Measurements from ENCODE around the gene GNPDA1. TPM values are rescaled to one million over a fixed set of nuclear protein-coding genes. Genes with fewer than 3 reads are reported as not detected.

Gene GNPDA1
- total RNA-seq, 1 experiment from 2014 or later = 54.1 TPM

GRCh38 chr5:142013734-142014521 lies 1.1 kb upstream of the GNPDA1 start:
- POLR2A ChIA-PET (ENCODE audit: unreplicated experiment) = interaction anchor here (0.5 to 0.6 kb wide), 4 partner anchors 10 to 422 kb away, joined by 4 to 6 read pairs (median 5); no protein-coding TSS in a partner anchor
- BruUV-seq (replicated peaks) = TSS peak; percentile 83
- DNase-seq = peak in 1 of 2 experiments; percentile 10

GRCh38 chr5:142012186-142012785 lies 541 bp downstream of the GNPDA1 start:
- no TSS peak for BruUV-seq (replicated peaks)
- Histone ChIP-seq H3K9me2 (ENCODE audit: insufficient read depth) (no peaks in the 10 kb centered on the region), H3K27me3 (ENCODE audit: insufficient read depth, low read depth) (no peaks in the 10 kb centered on the region), H3K4me3 (peak overlapping the region; percentile 61), H3K4me2 (peak overlapping the region; percentile 88), H3K27ac (peak overlapping the region; percentile 37), H3K36me3 (ENCODE audit: low read depth) (0 out of 2 replicates have a peak, but pooled peaks cover 4% of the 10 kb centered on the region), H3K4me1 (replicated peaks; ENCODE audit: insufficient read depth) (peaks cover 34% of the 10 kb centered on the region), H3K9me3 (ENCODE audit: insufficient read depth, low read depth) (no peaks in the 10 kb centered on the region), H3F3A (ENCODE audit: insufficient read depth, low read depth) (peaks cover 32% of the 10 kb centered on the region), H4K20me1 (ENCODE audit: insufficient read depth) (no peaks in the 10 kb centered on the region), H3K79me2 (ENCODE audit: low read depth) (peaks cover 17% of the 10 kb centered on the region; the same call in 1 of the 2 replicates), H2AFZ (peak overlapping the region; percentile 95)
- POLR2A ChIA-PET (ENCODE audit: unreplicated experiment) = interaction anchor here (0.6 kb wide), 2 partner anchors 97 to 376 kb away, joined by 3 read pairs; no protein-coding TSS in a partner anchor
- CTCF ChIA-PET = interaction anchor here (0.6 to 0.7 kb wide), 2 partner anchors 15 to 98 kb away, joined by 3 to 4 read pairs; no protein-coding TSS in a partner anchor
- intact Hi-C loops (cut with micrococcal nuclease; ENCODE audit: unreplicated experiment) = loop anchor here (1.0 to 2.0 kb wide), 2 partner anchors 41 to 96 kb away; partner anchors contain the start of gene NDFIP1
- DNase-seq = peak; percentile 15 to 37
- no peak for TF ChIP-seq EZH2 (IDR thresholded peaks at IDR 0.05; ENCODE audit: low read depth)
- TF ChIP-seq, protein P1, sequence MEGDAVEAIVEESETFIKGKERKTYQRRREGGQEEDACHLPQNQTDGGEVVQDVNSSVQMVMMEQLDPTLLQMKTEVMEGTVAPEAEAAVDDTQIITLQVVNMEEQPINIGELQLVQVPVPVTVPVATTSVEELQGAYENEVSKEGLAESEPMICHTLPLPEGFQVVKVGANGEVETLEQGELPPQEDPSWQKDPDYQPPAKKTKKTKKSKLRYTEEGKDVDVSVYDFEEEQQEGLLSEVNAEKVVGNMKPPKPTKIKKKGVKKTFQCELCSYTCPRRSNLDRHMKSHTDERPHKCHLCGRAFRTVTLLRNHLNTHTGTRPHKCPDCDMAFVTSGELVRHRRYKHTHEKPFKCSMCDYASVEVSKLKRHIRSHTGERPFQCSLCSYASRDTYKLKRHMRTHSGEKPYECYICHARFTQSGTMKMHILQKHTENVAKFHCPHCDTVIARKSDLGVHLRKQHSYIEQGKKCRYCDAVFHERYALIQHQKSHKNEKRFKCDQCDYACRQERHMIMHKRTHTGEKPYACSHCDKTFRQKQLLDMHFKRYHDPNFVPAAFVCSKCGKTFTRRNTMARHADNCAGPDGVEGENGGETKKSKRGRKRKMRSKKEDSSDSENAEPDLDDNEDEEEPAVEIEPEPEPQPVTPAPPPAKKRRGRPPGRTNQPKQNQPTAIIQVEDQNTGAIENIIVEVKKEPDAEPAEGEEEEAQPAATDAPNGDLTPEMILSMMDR (conservative IDR thresholded peaks at IDR 0.05) = peak; percentile 66

More at GRCh38 chr5:142013734-142014521, 1.1 kb upstream of the GNPDA1 start:
- H3F3A ChIP-seq (ENCODE audit: insufficient read depth, low read depth) = peaks cover 32% of the 10 kb centered on the region
- H3K27ac ChIP-seq = peak overlapping the region; percentile 82
- TF ChIP-seq, protein P1 (conservative IDR thresholded peaks at IDR 0.05) = no peak
- no peak for TF ChIP-seq EZH2 (IDR thresholded peaks at IDR 0.05; ENCODE audit: low read depth)
- H3K9me2 ChIP-seq (ENCODE audit: insufficient read depth) = no peaks in the 10 kb centered on the region
- no peaks in the 10 kb centered on the region for H3K9me3 ChIP-seq (ENCODE audit: insufficient read depth, low read depth)
- peaks cover 34% of the 10 kb centered on the region for H3K4me1 ChIP-seq (replicated peaks; ENCODE audit: insufficient read depth)
- H3K4me3 ChIP-seq = peak overlapping the region; percentile 61
- H3K36me3 ChIP-seq (ENCODE audit: low read depth) = 0 out of 2 replicates have a peak, but pooled peaks cover 4% of the 10 kb centered on the region
- no peaks in the 10 kb centered on the region for H4K20me1 ChIP-seq (ENCODE audit: insufficient read depth)
- H2AFZ ChIP-seq = no peak overlapping the region
- no peaks in the 10 kb centered on the region for H3K27me3 ChIP-seq (ENCODE audit: insufficient read depth, low read depth)
- CTCF ChIA-PET = interaction anchor here (0.6 to 0.7 kb wide), 3 partner anchors 117 to 1210 kb away, joined by 3 to 15 read pairs (median 6); no protein-coding TSS in a partner anchor
- H3K79me2 ChIP-seq (ENCODE audit: low read depth) = peaks cover 17% of the 10 kb centered on the region; the same call in 1 of the 2 replicates
- peak overlapping the region; percentile 88 for H3K4me2 ChIP-seq
- intact Hi-C loops (cut with micrococcal nuclease; ENCODE audit: unreplicated experiment) = loop anchor here (2.0 kb wide), 2 partner anchors 43 to 45 kb away; no protein-coding TSS in a partner anchor
